Measurements from ENCODE around the gene MTMR3. TPM values are rescaled to one million over a fixed set of nuclear protein-coding genes. Genes with fewer than 3 reads are reported as not detected.

The MTMR3 gene
- total RNA-seq, 1 donor from 2014 or later: 35.4 TPM

DNA sequence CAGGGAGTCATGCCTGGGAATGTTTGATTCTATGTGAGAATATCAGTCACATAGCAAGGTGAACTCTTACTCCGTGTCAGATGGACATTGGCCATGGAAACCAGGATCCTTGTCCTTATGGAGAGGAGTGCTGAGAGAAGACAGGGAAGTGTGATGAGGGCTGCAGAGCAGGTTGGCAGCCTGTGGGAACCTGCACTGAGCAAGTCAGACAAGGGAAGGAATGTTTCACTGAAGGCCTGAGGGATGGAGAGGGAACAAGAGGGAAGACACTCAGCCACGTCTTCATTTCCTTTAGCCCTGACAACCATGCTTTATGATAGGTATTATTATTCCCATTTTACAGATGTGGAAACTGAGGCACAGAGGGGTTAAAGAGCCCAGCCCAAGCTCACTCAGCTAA lies 158.9 kb downstream of the MTMR3 start:
- Histone ChIP-seq H3F3A (ENCODE audit: low read depth) (no peaks in the 10 kb centered on the region), H3K9ac (no peak overlapping the region), H4K20me1 (ENCODE audit: low read depth) (no peaks in the 10 kb centered on the region), H3K79me2 (ENCODE audit: low read depth) (no peaks in the 10 kb centered on the region), H3K9me3 (ENCODE audit: low read depth) (no peaks in the 10 kb centered on the region), H3K4me1 (peaks cover 4% of the 10 kb centered on the region), H3K36me3 (no peaks in the 10 kb centered on the region), H2AFZ (replicated peaks) (no peak overlapping the region), H3K27me3 (no peaks in the 10 kb centered on the region), H3K4me2 (no peak overlapping the region), H3K27ac (no peak overlapping the region), H3K4me3 (no peak overlapping the region)
- Mint-ChIP-seq H3K9me3 (no peaks in the 10 kb centered on the region), H3K36me3 (no peaks in the 10 kb centered on the region), H3K4me3 (no peak overlapping the region), H3K27me3 (ENCODE audit: insufficient read depth, low read depth) (peaks cover 4% of the 10 kb centered on the region), H3K27ac (no peak overlapping the region), H3K4me1 (peaks cover 11% of the 10 kb centered on the region)
- DNase-seq (ENCODE audit: low spot score): no peak
- TF ChIP-seq EZH2phosphoT487 (IDR thresholded peaks at IDR 0.05): no peak
- TF ChIP-seq, protein P1, sequence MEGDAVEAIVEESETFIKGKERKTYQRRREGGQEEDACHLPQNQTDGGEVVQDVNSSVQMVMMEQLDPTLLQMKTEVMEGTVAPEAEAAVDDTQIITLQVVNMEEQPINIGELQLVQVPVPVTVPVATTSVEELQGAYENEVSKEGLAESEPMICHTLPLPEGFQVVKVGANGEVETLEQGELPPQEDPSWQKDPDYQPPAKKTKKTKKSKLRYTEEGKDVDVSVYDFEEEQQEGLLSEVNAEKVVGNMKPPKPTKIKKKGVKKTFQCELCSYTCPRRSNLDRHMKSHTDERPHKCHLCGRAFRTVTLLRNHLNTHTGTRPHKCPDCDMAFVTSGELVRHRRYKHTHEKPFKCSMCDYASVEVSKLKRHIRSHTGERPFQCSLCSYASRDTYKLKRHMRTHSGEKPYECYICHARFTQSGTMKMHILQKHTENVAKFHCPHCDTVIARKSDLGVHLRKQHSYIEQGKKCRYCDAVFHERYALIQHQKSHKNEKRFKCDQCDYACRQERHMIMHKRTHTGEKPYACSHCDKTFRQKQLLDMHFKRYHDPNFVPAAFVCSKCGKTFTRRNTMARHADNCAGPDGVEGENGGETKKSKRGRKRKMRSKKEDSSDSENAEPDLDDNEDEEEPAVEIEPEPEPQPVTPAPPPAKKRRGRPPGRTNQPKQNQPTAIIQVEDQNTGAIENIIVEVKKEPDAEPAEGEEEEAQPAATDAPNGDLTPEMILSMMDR (IDR thresholded peaks at IDR 0.05): no peak
- no peak for TF ChIP-seq EZH2 (IDR thresholded peaks at IDR 0.05)

- Histone ChIP-seq H4K20me1 (ENCODE audit: low read depth) (no peaks in the 10 kb centered on the region), H3K27me3 (no peaks in the 10 kb centered on the region), H3K4me2 (no peak overlapping the region), H3K79me2 (ENCODE audit: low read depth) (no peaks in the 10 kb centered on the region), H3K27ac (no peak overlapping the region), H3K36me3 (no peaks in the 10 kb centered on the region), H3K4me3 (no peak overlapping the region), H3K9me3 (ENCODE audit: low read depth) (no peaks in the 10 kb centered on the region), H3F3A (ENCODE audit: low read depth) (no peaks in the 10 kb centered on the region), H2AFZ (replicated peaks) (no peak overlapping the region), H3K4me1 (peaks cover 4% of the 10 kb centered on the region), H3K9ac (no peak overlapping the region)
- no peaks in the 10 kb centered on the region for H3K36me3 Mint-ChIP-seq
- H3K9me3 Mint-ChIP-seq: no peaks in the 10 kb centered on the region
- no peak overlapping the region for H3K27ac Mint-ChIP-seq
- H3K4me1 Mint-ChIP-seq: peaks cover 11% of the 10 kb centered on the region
- H3K27me3 Mint-ChIP-seq (ENCODE audit: insufficient read depth, low read depth): peaks cover 4% of the 10 kb centered on the region
- no peak overlapping the region for H3K4me3 Mint-ChIP-seq
- no peak for DNase-seq (ENCODE audit: low spot score)
- TF ChIP-seq EZH2phosphoT487 (IDR thresholded peaks at IDR 0.05) (no peak), EZH2 (IDR thresholded peaks at IDR 0.05) (no peak)
- TF ChIP-seq, protein P1 (IDR thresholded peaks at IDR 0.05): no peak
Observed at GRCh38 chr22:30043161-30043560, 160.2 kb downstream of the MTMR3 start.

GRCh38 chr22:30044369-30044768 lies 161.4 kb downstream of the MTMR3 start:
- Histone ChIP-seq H3F3A (ENCODE audit: low read depth) (no peaks in the 10 kb centered on the region), H3K79me2 (ENCODE audit: low read depth) (no peaks in the 10 kb centered on the region), H3K27me3 (no peaks in the 10 kb centered on the region), H2AFZ (replicated peaks) (no peak overlapping the region), H3K36me3 (no peaks in the 10 kb centered on the region), H3K27ac (no peak overlapping the region), H3K9me3 (ENCODE audit: low read depth) (no peaks in the 10 kb centered on the region), H3K4me3 (no peak overlapping the region), H3K9ac (no peak overlapping the region), H3K4me1 (peaks cover 4% of the 10 kb centered on the region), H4K20me1 (ENCODE audit: low read depth) (no peaks in the 10 kb centered on the region), H3K4me2 (no peak overlapping the region)
- Mint-ChIP-seq H3K27me3 (ENCODE audit: insufficient read depth, low read depth) (peaks cover 4% of the 10 kb centered on the region), H3K27ac (no peak overlapping the region), H3K4me3 (no peak overlapping the region), H3K4me1 (peaks cover 19% of the 10 kb centered on the region), H3K9me3 (no peaks in the 10 kb centered on the region), H3K36me3 (no peaks in the 10 kb centered on the region)
- TF ChIP-seq EZH2phosphoT487 (IDR thresholded peaks at IDR 0.05) (no peak), EZH2 (IDR thresholded peaks at IDR 0.05) (no peak)
- TF ChIP-seq, protein P1 (IDR thresholded peaks at IDR 0.05): no peak
- DNase-seq (ENCODE audit: low spot score): no peak

All from neural progenitor cell (in vitro differentiated cells).